Smooth muscle cell (in vitro differentiated cells): ENCODE measurements around the gene TAB2. TPM values are rescaled to one million over a fixed set of nuclear protein-coding genes. Genes with fewer than 3 reads are reported as not detected.
"Not testable (repeated sequence)": the region's sequence is repeated elsewhere in the genome, so short reads cannot be mapped to it uniquely, and the experiment has no call there.

Source experiments
- DNase-seq: peaks from one replicate; lab custom pipeline; 2025; ENCODE audit not compliant: unreplicated experiment; lab: John Stamatoyannopoulos, UW
- H2AFZ ChIP-seq: fragments of 200-600 bp; sonication (generic); 2 replicates; pipeline ENCODE4 v1.6.0; 2016; ENCODE audit warnings: antibody characterized with exemption, low read depth, mild to moderate bottlenecking
- H3F3A ChIP-seq: fragments of 200-600 bp; sonication (generic); 2 replicates; pipeline ENCODE4 v1.6.0; 2017; ENCODE audit warnings: antibody characterized with exemption, low read depth
- H3K27ac ChIP-seq: fragments of 200-600 bp; sonication (generic); 2 replicates; pipeline ENCODE4 v1.5.1; 2016; ENCODE audit warnings: low read depth, mild to moderate bottlenecking
- H3K27me3 ChIP-seq: fragments of 200-600 bp; sonication (generic); 2 replicates; pipeline ENCODE4 v1.6.1; 2016; ENCODE audit warnings: low read depth, mild to moderate bottlenecking
- H3K36me3 ChIP-seq: fragments of 200-600 bp; sonication (generic); 2 replicates; pipeline ENCODE4 v1.5.1; 2016; ENCODE audit warnings: low read depth
- H3K4me1 ChIP-seq: fragments of 200-600 bp; sonication (generic); 2 replicates; pipeline ENCODE4 v1.5.1; 2016; ENCODE audit warnings: low read depth
- H3K4me2 ChIP-seq: fragments of 200-600 bp; sonication (generic); 2 replicates; pipeline ENCODE4 v1.6.0; 2016; ENCODE audit warnings: mild to moderate bottlenecking
- H3K4me3 ChIP-seq: fragments of 200-600 bp; sonication (generic); 2 replicates; pipeline ENCODE4 v1.5.1; 2016; ENCODE audit warnings: mild to moderate bottlenecking
- H3K79me2 ChIP-seq: fragments of 200-600 bp; sonication (generic); 2 replicates; pipeline ENCODE4 v1.6.0; 2016; ENCODE audit warnings: low read depth, mild to moderate bottlenecking
- H3K9ac ChIP-seq: fragments of 200-600 bp; sonication (generic); 2 replicates; pipeline ENCODE4 v1.6.0; 2016; ENCODE audit warnings: low read depth
- H3K9me3 ChIP-seq: fragments of 200-600 bp; sonication (generic); replicated peaks from 2 replicates; pipeline ENCODE4 v1.5.1; 2016; ENCODE audit warnings: low read depth
- H4K20me1 ChIP-seq: fragments of 200-600 bp; sonication (generic); 2 replicates; pipeline ENCODE4 v1.6.0; 2016; ENCODE audit warnings: low read depth
- CTCF ChIP-seq: fragments of 200-600 bp; sonication (generic); IDR thresholded peaks from 2 replicates; pipeline ENCODE4 v1.5.1; 2017; ENCODE audit warnings: borderline replicate concordance, mild to moderate bottlenecking, antibody characterized with exemption; ENCODE audit not compliant: insufficient read depth, poor library complexity, severe bottlenecking
- WGBS: methylation state at CpG from one replicate; pipeline ENCODE4 v1.1.7; 2016; ENCODE audit warnings: low lambda C conversion rate; 5-methylcytosine and 5-hydroxymethylcytosine counted together
- polyA plus RNA-seq: library from polyadenylated mRNA; unstranded; fragments of >200 nt; fragmentation: Nextera tagmentation; extraction: Ambion mirVana; gene quantifications from 2 replicates; pipeline ENCODE4 v1.2.1, GENCODE V29; 2016
- total RNA-seq: library from RNA; depleted of rRNA; stranded (reverse); fragments of >200 nt; gene quantifications from 2 replicates; pipeline ENCODE4 v1.2.3, GENCODE V29; 2014

Gene TAB2
- total and polyA plus RNA-seq, 2 experiments from 2014 or later: 12.6 to 78.5 TPM

- TF ChIP-seq CTCF: no peak
Measured at GRCh38 chr6:149441740-149442139, 124.2 kb downstream of the TAB2 start.

GRCh38 chr6:149443411-149444181 lies 126.1 kb downstream of the TAB2 start:
- H3K4me2 ChIP-seq: no peak overlapping the region
- H3K9ac ChIP-seq: no peak overlapping the region
- no peaks in the 10 kb centered on the region for H3K4me1 ChIP-seq
- H3K27ac ChIP-seq: no peak overlapping the region
- no peaks in the 10 kb centered on the region for H3K27me3 ChIP-seq
- no peak overlapping the region for H3K4me3 ChIP-seq
- no peaks in the 10 kb centered on the region for H3K36me3 ChIP-seq
- no peaks in the 10 kb centered on the region for H4K20me1 ChIP-seq
- TF ChIP-seq CTCF: no peak
- DNase-seq: no peak
- H2AFZ ChIP-seq: no peak overlapping the region
- 80% methylated on average over 8 of the region's 8 CpGs for WGBS
- no peaks in the 10 kb centered on the region for H3K79me2 ChIP-seq
- no peaks in the 10 kb centered on the region for H3K9me3 ChIP-seq
- no peaks in the 10 kb centered on the region for H3F3A ChIP-seq

More at GRCh38 chr6:149441740-149442139, 124.2 kb downstream of the TAB2 start:
- Histone ChIP-seq H3K36me3 (no peaks in the 10 kb centered on the region), H3K79me2 (no peaks in the 10 kb centered on the region), H3K9ac (no peak overlapping the region), H3K4me2 (no peak overlapping the region), H3K4me1 (no peaks in the 10 kb centered on the region), H3K4me3 (no peak overlapping the region), H3K9me3 (no peaks in the 10 kb centered on the region), H3F3A (no peaks in the 10 kb centered on the region), H3K27ac (no peak overlapping the region), H3K27me3 (no peaks in the 10 kb centered on the region), H2AFZ (no peak overlapping the region), H4K20me1 (no peaks in the 10 kb centered on the region)
- DNase-seq: no peak
- 83% methylated on average over 9 of the region's 9 CpGs for WGBS

GRCh38 chr6:149444360-149445094 lies 127.0 kb downstream of the TAB2 start:
- DNase-seq, H3K36me3 ChIP-seq: not testable (repeated sequence)
- 81% methylated on average over 3 of the region's 3 CpGs for whole genome bisulfite sequencing

GRCh38 chr6:149445095-149445466 lies 127.6 kb downstream of the TAB2 start:
- Histone ChIP-seq H3K9me3 (no peaks in the 10 kb centered on the region), H4K20me1 (no peaks in the 10 kb centered on the region), H3K36me3 (no peaks in the 10 kb centered on the region), H3K9ac (no peak overlapping the region), H3K27ac (no peak overlapping the region), H3K27me3 (no peaks in the 10 kb centered on the region), H3F3A (no peaks in the 10 kb centered on the region), H3K4me3 (no peak overlapping the region), H3K79me2 (no peaks in the 10 kb centered on the region), H2AFZ (no peak overlapping the region), H3K4me1 (no peaks in the 10 kb centered on the region), H3K4me2 (no peak overlapping the region)
- DNase-seq: no peak
- 85% methylated on average over 6 of the region's 6 CpGs for WGBS
- TF ChIP-seq CTCF: no peak

More at GRCh38 chr6:149444360-149445094, 127.0 kb downstream of the TAB2 start:
- H3K79me2 ChIP-seq, H2AFZ ChIP-seq, H3F3A ChIP-seq, H3K4me1 ChIP-seq, H3K4me3 ChIP-seq, H3K9ac ChIP-seq, H3K4me2 ChIP-seq, H3K27me3 ChIP-seq, H3K9me3 ChIP-seq, H3K27ac ChIP-seq, H4K20me1 ChIP-seq: not testable (repeated sequence)
